ENCODE data around the gene MT1A. TPM values are rescaled to one million over a fixed set of nuclear protein-coding genes. Genes with fewer than 3 reads are reported as not detected.
A peak's percentile ranks its signal among the peaks of the same experiment; 100 is the strongest.
"Not testable (repeated sequence)": the region's sequence is repeated elsewhere in the genome, so short reads cannot be mapped to it uniquely, and the experiment has no call there.

Gene MT1A
- total RNA-seq, 1 donor from 2014 or later: not detected

- Mint-ChIP-seq H3K9me3 (ENCODE audit: unreplicated experiment) (peaks cover 8% of the 10 kb centered on the region), H3K36me3 (ENCODE audit: low read depth, unreplicated experiment) (no peaks in the 10 kb centered on the region), H3K27me3 (ENCODE audit: low read depth, unreplicated experiment) (peaks cover 93% of the 10 kb centered on the region), H3K27ac (ENCODE audit: unreplicated experiment) (no peak overlapping the region), H3K4me3 (ENCODE audit: unreplicated experiment) (no peak overlapping the region), H3K4me1 (ENCODE audit: low read depth, unreplicated experiment) (peaks cover 4% of the 10 kb centered on the region)
- H3K4me3 ChIP-seq (ENCODE audit: insufficient read depth, low read depth, low read length): no peak overlapping the region
- H3K36me3 ChIP-seq (ENCODE audit: insufficient read depth, low read length): no peaks in the 10 kb centered on the region
- no peak overlapping the region for H3K9ac ChIP-seq (ENCODE audit: low read length)
- no peak overlapping the region for H2AFZ ChIP-seq (ENCODE audit: low read depth, low read length)
- no peak for FAIRE-seq
- no peak for TF ChIP-seq CTCF (IDR thresholded peaks at IDR 0.05; ENCODE audit: insufficient read depth, low read depth, low read length)
- no peak for TF ChIP-seq EZH2 (IDR thresholded peaks at IDR 0.05; ENCODE audit: insufficient read depth, low read length)
- no peak for DNase-seq (ENCODE audit: low read depth)
- no peak overlapping the region for H3K27ac ChIP-seq (ENCODE audit: low read depth, low read length)
- H4K20me1 ChIP-seq (ENCODE audit: insufficient read depth, low read length): peaks cover 4% of the 10 kb centered on the region
- peaks cover 99% of the 10 kb centered on the region for H3K27me3 ChIP-seq (ENCODE audit: insufficient read depth, low read length)
- H3K4me1 ChIP-seq (ENCODE audit: insufficient read depth, low read length): peaks cover 11% of the 10 kb centered on the region
- no peak overlapping the region for H3K4me2 ChIP-seq (ENCODE audit: low read length)
- peaks cover 2% of the 10 kb centered on the region for H3K9me3 ChIP-seq (ENCODE audit: insufficient read depth, low read depth, low read length)
- no peaks in the 10 kb centered on the region for H3K79me2 ChIP-seq (ENCODE audit: insufficient read depth, low read length)
Observed at GRCh38 chr16:56664506-56664905, 26.0 kb downstream of the MT1A start.

- not testable (repeated sequence) for H3K9ac ChIP-seq (ENCODE audit: low read length); H3K27ac ChIP-seq (ENCODE audit: low read depth, low read length); H3K79me2 ChIP-seq (ENCODE audit: insufficient read depth, low read length); H3K36me3 ChIP-seq (ENCODE audit: insufficient read depth, low read length); H3K36me3 Mint-ChIP-seq (ENCODE audit: low read depth, unreplicated experiment); H3K9me3 ChIP-seq (ENCODE audit: insufficient read depth, low read depth, low read length); DNase-seq (ENCODE audit: low read depth); H3K27ac Mint-ChIP-seq (ENCODE audit: unreplicated experiment); H4K20me1 ChIP-seq (ENCODE audit: insufficient read depth, low read length); FAIRE-seq; H2AFZ ChIP-seq (ENCODE audit: low read depth, low read length); H3K4me3 Mint-ChIP-seq (ENCODE audit: unreplicated experiment); H3K4me2 ChIP-seq (ENCODE audit: low read length); H3K4me3 ChIP-seq (ENCODE audit: insufficient read depth, low read depth, low read length); H3K4me1 Mint-ChIP-seq (ENCODE audit: low read depth, unreplicated experiment)
- H3K9me3 Mint-ChIP-seq (ENCODE audit: unreplicated experiment): peaks cover 11% of the 10 kb centered on the region
- Histone ChIP-seq H3K4me1 (ENCODE audit: insufficient read depth, low read length) (peaks cover 11% of the 10 kb centered on the region), H3K27me3 (ENCODE audit: insufficient read depth, low read length) (peaks cover 99% of the 10 kb centered on the region)
- H3K27me3 Mint-ChIP-seq (ENCODE audit: low read depth, unreplicated experiment): peaks cover 93% of the 10 kb centered on the region
Observed at GRCh38 chr16:56665286-56666261, 27.1 kb downstream of the MT1A start.

GRCh38 chr16:56667581-56668571, 29.4 kb downstream of the MT1A start, which contains the start of gene MT1G:
Gene MT1G (minus strand): TSS chr16:56668065. CDS start chr16:56667993, 72 bp downstream.
- DNase-seq (ENCODE audit: low read depth) (no peak), FAIRE-seq (no peak)
- Histone ChIP-seq H3K9ac (ENCODE audit: low read length) (no peak within 1 kb of the TSS), H3K9me3 (ENCODE audit: insufficient read depth, low read depth, low read length) (peaks cover 2% of the 10 kb centered on the region), H3K4me2 (ENCODE audit: low read length) (peak within 1 kb of the TSS; percentile 64), H3K79me2 (ENCODE audit: insufficient read depth, low read length) (no peaks in the 10 kb centered on the region), H3K27me3 (ENCODE audit: insufficient read depth, low read length) (peaks cover 99% of the 10 kb centered on the region), H2AFZ (ENCODE audit: low read depth, low read length) (peak within 1 kb of the TSS; percentile 43), H3K36me3 (ENCODE audit: insufficient read depth, low read length) (no peaks in the 10 kb centered on the region), H4K20me1 (ENCODE audit: insufficient read depth, low read length) (peaks cover 4% of the 10 kb centered on the region), H3K27ac (ENCODE audit: low read depth, low read length) (no peak within 1 kb of the TSS), H3K4me3 (ENCODE audit: insufficient read depth, low read depth, low read length) (no peak within 1 kb of the TSS), H3K4me1 (ENCODE audit: insufficient read depth, low read length) (peaks cover 8% of the 10 kb centered on the region)
- no peak within 1 kb of the TSS for H3K4me3 Mint-ChIP-seq (ENCODE audit: unreplicated experiment)
- TF ChIP-seq EZH2 (IDR thresholded peaks at IDR 0.05; ENCODE audit: insufficient read depth, low read length) (peak; percentile 91), CTCF (IDR thresholded peaks at IDR 0.05; ENCODE audit: insufficient read depth, low read depth, low read length) (no peak)
- H3K4me1 Mint-ChIP-seq (ENCODE audit: low read depth, unreplicated experiment): peaks cover 4% of the 10 kb centered on the region
- H3K36me3 Mint-ChIP-seq (ENCODE audit: low read depth, unreplicated experiment): peaks cover 2% of the 10 kb centered on the region
- peak within 1 kb of the TSS; percentile 47 for H3K27ac Mint-ChIP-seq (ENCODE audit: unreplicated experiment)
- peaks cover 11% of the 10 kb centered on the region for H3K9me3 Mint-ChIP-seq (ENCODE audit: unreplicated experiment)
- peaks cover 94% of the 10 kb centered on the region for H3K27me3 Mint-ChIP-seq (ENCODE audit: low read depth, unreplicated experiment)
